SK-N-SH (cell line): ENCODE measurements around the gene ATP4A. TPM values are rescaled to one million over a fixed set of nuclear protein-coding genes. Genes with fewer than 3 reads are reported as not detected.

Experiments
- CTCF ChIA-PET: fragments of 300-600, 350-600 bp; formaldehyde crosslinking; extraction: SDS; loops from one replicate; lab custom pipeline; 2021; lab: Yijun Ruan, JAX
- POLR2A ChIA-PET: fragments of 350-600 bp; sonication (Branson Sonifier 250); formaldehyde crosslinking; extraction: SDS; loops from one replicate; lab custom pipeline; 2020; ENCODE audit warnings: antibody characterized with exemption, inconsistent platforms; lab: Yijun Ruan, JAX
- DNase-seq: peaks from one replicate; pipeline ENCODE4 v3.0.0; 2012
- H2AFZ ChIP-seq: fragments of 200-600 bp; sonication (generic); 2 replicates; pipeline ENCODE4 v1.8.1; 2016; ENCODE audit warnings: antibody characterized with exemption, mild to moderate bottlenecking, low read depth
- H3F3A ChIP-seq: fragments of 200-600 bp; sonication (generic); replicated peaks from 2 replicates; pipeline ENCODE3; 2016; ENCODE audit warnings: antibody characterized with exemption, mild to moderate bottlenecking; ENCODE audit not compliant: insufficient read depth
- H3K27ac ChIP-seq, 2 experiments: fragments of 200-500 bp in 1 of 2; fragments of 200-600 bp in 1 of 2; sonication (Bioruptor generic) in 1 of 2; sonication (generic), shearing (Covaris generic) in 1 of 2; 2 replicates each; pipeline versions ENCODE4 v1.5.1 to v1.6.1; 2014 to 2016; ENCODE audit warnings: low read depth in 2 of 2, inconsistent platforms in 1 of 2, low read length in 1 of 2, mild to moderate bottlenecking in 1 of 2, mixed read lengths in 1 of 2
- H3K27me3 ChIP-seq: fragments of 200-600 bp; sonication (generic), shearing (Covaris generic); 2 replicates; pipeline ENCODE4 v1.6.1; 2016; ENCODE audit warnings: mixed run types; ENCODE audit not compliant: insufficient read depth
- H3K36me3 ChIP-seq, 2 experiments: fragments of 200-500 bp in 1 of 2; fragments of 200-600 bp in 1 of 2; sonication (Bioruptor generic) in 1 of 2; sonication (generic) in 1 of 2; replicated peaks in 1 of 2; 2 replicates each; pipeline versions ENCODE3 to v1.5.1; 2014 to 2016; ENCODE audit warnings: low read length in 1 of 2, mild to moderate bottlenecking in 1 of 2; ENCODE audit not compliant: insufficient read depth in 2 of 2, control insufficient read depth in 1 of 2
- H3K4me1 ChIP-seq, 2 experiments: fragments of 200-500 bp in 1 of 2; fragments of 200-600 bp in 1 of 2; sonication (Bioruptor generic) in 1 of 2; sonication (generic), shearing (Covaris generic) in 1 of 2; 2 replicates each; pipeline versions ENCODE4 v1.5.1 to v1.6.1; 2014 to 2016; ENCODE audit warnings: low read depth in 1 of 2, low read length in 1 of 2, mixed run types in 1 of 2; ENCODE audit not compliant: insufficient read depth in 2 of 2, control insufficient read depth in 1 of 2
- H3K4me2 ChIP-seq: fragments of 200-600 bp; sonication (generic), shearing (Covaris generic); 2 replicates; pipeline ENCODE4 v1.6.1; 2017; ENCODE audit warnings: mixed run types
- H3K4me3 ChIP-seq, 2 experiments: fragments of 200-500 bp in 1 of 2; fragments of 200-600 bp in 1 of 2; sonication (Bioruptor generic) in 1 of 2; sonication (generic), shearing (Covaris generic) in 1 of 2; 2 replicates each; pipeline versions ENCODE4 v1.5.1 to v1.8.1; 2014 to 2016; ENCODE audit warnings: low read depth in 2 of 2, inconsistent platforms in 1 of 2, low read length in 1 of 2, mild to moderate bottlenecking in 1 of 2, mixed read lengths in 1 of 2, moderate library complexity in 1 of 2
- H3K79me2 ChIP-seq: fragments of 200-600 bp; sonication (generic); 2 replicates; pipeline ENCODE4 v1.8.1; 2017; ENCODE audit warnings: mild to moderate bottlenecking; ENCODE audit not compliant: insufficient read depth
- H3K9ac ChIP-seq: fragments of 200-600 bp; sonication (generic); 2 replicates; pipeline ENCODE4 v1.6.1; 2017; ENCODE audit warnings: mixed run types
- H3K9me2 ChIP-seq: fragments of 200-600 bp; sonication (generic); 2 replicates; pipeline ENCODE4 v1.6.1; 2017; ENCODE audit warnings: mixed run types
- H3K9me3 ChIP-seq: fragments of 200-600 bp; sonication (generic); 2 replicates; pipeline ENCODE4 v1.6.1; 2017; ENCODE audit warnings: mixed run types, mild to moderate bottlenecking, moderate library complexity
- H4K20me1 ChIP-seq: fragments of 200-600 bp; sonication (generic); 2 replicates; pipeline ENCODE4 v1.6.1; 2017; ENCODE audit warnings: mild to moderate bottlenecking, mixed run types; ENCODE audit not compliant: insufficient read depth
- CHD2 ChIP-seq: fragments of 150-350 bp; IDR thresholded peaks from 2 replicates; pipeline ENCODE4 v1.6.1; 2018; ENCODE audit warnings: low read length; ENCODE audit not compliant: partially characterized antibody
- CTCF ChIP-seq: fragments of 200-600 bp; sonication (generic); IDR thresholded peaks from 2 replicates; pipeline ENCODE4 v1.6.1; 2017; ENCODE audit warnings: antibody characterized with exemption, mild to moderate bottlenecking, moderate library complexity
- EP300 ChIP-seq, 2 experiments: IDR thresholded peaks; 2 replicates each; pipeline versions ENCODE4 v1.4.0 to v1.6.1; 2012; ENCODE audit warnings: borderline replicate concordance in 1 of 2, low read depth in 1 of 2, low read length in 1 of 2
- EZH2phosphoT487 ChIP-seq: fragments of 200-600 bp; sonication (generic); IDR thresholded peaks from 2 replicates; pipeline ENCODE4 v1.6.1; 2017; ENCODE audit warnings: low read depth, mixed run types, mild to moderate bottlenecking, antibody characterized with exemption, moderate library complexity, borderline replicate concordance
- FOSL2 ChIP-seq: IDR thresholded peaks from 2 replicates; pipeline ENCODE4 v1.4.0; 2012; ENCODE audit warnings: low read depth, mild to moderate bottlenecking, moderate library complexity, borderline replicate concordance
- FOXM1 ChIP-seq: IDR thresholded peaks from 2 replicates; pipeline ENCODE4 v1.4.0; 2012; ENCODE audit warnings: low read depth, mild to moderate bottlenecking
- GATA2 ChIP-seq: sonication (generic); formaldehyde crosslinking; IDR thresholded peaks from 2 replicates; pipeline ENCODE4 v1.5.0; 2020; ENCODE audit warnings: mild to moderate bottlenecking, missing genetic modification reagents
- IRF3 ChIP-seq: fragments of 150-350 bp; IDR thresholded peaks from 2 replicates; pipeline ENCODE4 v1.6.1; 2016; ENCODE audit warnings: mild to moderate bottlenecking, low read depth, low read length
- MEF2A ChIP-seq: IDR thresholded peaks from 2 replicates; pipeline ENCODE4 v1.4.0; 2012; ENCODE audit warnings: low read depth, borderline replicate concordance
- MXI1 ChIP-seq: IDR thresholded peaks from 2 replicates; pipeline ENCODE4 v1.6.1; 2012; ENCODE audit warnings: mild to moderate bottlenecking, low read depth, low read length, improper control_type of control experiment
- NFIC ChIP-seq: IDR thresholded peaks from 2 replicates; pipeline ENCODE4 v1.4.0; 2012; ENCODE audit warnings: borderline replicate concordance
- NRF1 ChIP-seq: IDR thresholded peaks from 2 replicates; pipeline ENCODE4 v1.6.1; 2012; ENCODE audit warnings: low read depth, mild to moderate bottlenecking, low read length
- POLR2AphosphoS5 ChIP-seq: IDR thresholded peaks from 2 replicates; pipeline ENCODE4 v1.6.1; 2012; ENCODE audit warnings: low read depth, low read length
- RAD21 ChIP-seq: IDR thresholded peaks from 2 replicates; pipeline ENCODE4 v1.6.1; 2012; ENCODE audit warnings: mild to moderate bottlenecking, low read length
- REST ChIP-seq: IDR thresholded peaks from 2 replicates; pipeline ENCODE4 v1.6.1; 2012; ENCODE audit warnings: mild to moderate bottlenecking, low read depth, low read length, moderate library complexity
- SIN3A ChIP-seq: IDR thresholded peaks from 2 replicates; pipeline ENCODE4 v1.6.1; 2012; ENCODE audit warnings: low read depth, mild to moderate bottlenecking, low read length, moderate library complexity, borderline replicate concordance
- USF1 ChIP-seq: IDR thresholded peaks from 2 replicates; pipeline ENCODE4 v1.4.0; 2012; ENCODE audit warnings: low read depth, borderline replicate concordance
- YY1 ChIP-seq: IDR thresholded peaks from 2 replicates; pipeline ENCODE4 v1.4.0; 2012; ENCODE audit warnings: low read depth, mild to moderate bottlenecking
- ZBTB33 ChIP-seq: IDR thresholded peaks from 2 replicates; pipeline ENCODE4 v1.4.0; 2012; ENCODE audit warnings: low read depth, borderline replicate concordance
- WGBS: methylation state at CpG from one replicate; pipeline ENCODE4 v1.1.6; 2017; ENCODE audit warnings: low lambda C conversion rate; 5-methylcytosine and 5-hydroxymethylcytosine counted together
- polyA plus RNA-seq, 3 experiments: library from polyadenylated mRNA; depleted of rRNA; stranded (reverse); fragments of >200 nt; gene quantifications; 2 replicates each; pipeline ENCODE4 v1.2.3, GENCODE V29; 2012

Gene ATP4A
- polyA plus RNA-seq, 1 of the 3 experiments (the other 2 are of a cell fraction) = not detected

- ChIA-PET POLR2A (no interaction called here), CTCF (interaction anchor here (1.7 to 8.3 kb wide), 3 partner anchors 11 to 155 kb away, joined by 4 to 127 read pairs (median 16); no protein-coding TSS in a partner anchor)
- no peak for DNase-seq
- Histone ChIP-seq H3F3A (no peaks in the 10 kb centered on the region), H4K20me1 (no peaks in the 10 kb centered on the region), H3K4me2 (no peak overlapping the region), H3K9ac (no peak overlapping the region), H3K27me3 (peaks cover 99% of the 10 kb centered on the region), H3K27ac (no peak overlapping the region), H3K36me3 (no peaks in the 10 kb centered on the region), H2AFZ (no peak overlapping the region), H3K9me3 (no peaks in the 10 kb centered on the region), H3K79me2 (no peaks in the 10 kb centered on the region), H3K4me1 (no peaks in the 10 kb centered on the region; a peak in 2 of 4 replicates), H3K9me2 (no peaks in the 10 kb centered on the region), H3K4me3 (no peak overlapping the region)
- TF ChIP-seq REST (no peak), ZBTB33 (no peak), EP300 (IDR thresholded peaks at IDR 0.05; ENCODE audit: borderline replicate concordance in 1 of 2, low read depth in 1 of 2, low read length in 1 of 2) (no peak), YY1 (no peak), EZH2phosphoT487 (no peak), RAD21 (no peak), NRF1 (no peak), GATA2 (CRISPR knock-in tag) (no peak), FOSL2 (no peak), USF1 (no peak), CHD2 (no peak), MEF2A (no peak), POLR2AphosphoS5 (no peak), IRF3 (no peak), FOXM1 (no peak), NFIC (no peak), MXI1 (no peak), CTCF (no peak), SIN3A (no peak)
- 20% methylated on average over 11 of the region's 11 CpGs for WGBS
Observed at GRCh38 chr19:35507561-35507960, 55.9 kb downstream of the ATP4A start.
